Immature natural killer cell (primary cell): Measurements from ENCODE around the gene CDC16. TPM values are rescaled to one million over a fixed set of nuclear protein-coding genes. Genes with fewer than 3 reads are reported as not detected.

ENCODE experiments used
- DNase-seq, 3 donors: peaks; one replicate each; pipeline ENCODE4 v3.0.0; 2022; ENCODE audit warnings: mixed read lengths in 1 of 3
- H3K27ac Mint-ChIP-seq, 6 donors: one replicate each; pipeline ENCODE4 v1.8.0; 2020; ENCODE audit warnings: mixed read lengths in 6 of 6, mild to moderate bottlenecking in 5 of 6, inconsistent platforms in 4 of 6, moderate library complexity in 3 of 6
- H3K27me3 Mint-ChIP-seq, 3 donors: one replicate each; pipeline ENCODE4 v1.8.0; 2020 to 2021; ENCODE audit warnings: low read depth in 3 of 3, mild to moderate bottlenecking in 3 of 3, mixed read lengths in 3 of 3, moderate library complexity in 3 of 3, inconsistent platforms in 1 of 3
- H3K36me3 Mint-ChIP-seq, 3 donors: one replicate each; pipeline ENCODE4 v1.8.0; 2020; ENCODE audit warnings: mixed read lengths in 3 of 3, inconsistent platforms in 2 of 3, mild to moderate bottlenecking in 2 of 3
- H3K4me1 Mint-ChIP-seq, 2 donors: one replicate each; pipeline ENCODE4 v1.8.0; 2020; ENCODE audit warnings: inconsistent platforms in 2 of 2, mild to moderate bottlenecking in 2 of 2, mixed read lengths in 2 of 2, moderate library complexity in 1 of 2
- H3K4me3 Mint-ChIP-seq, 5 donors: one replicate each; pipeline ENCODE4 v1.8.0; 2020; ENCODE audit warnings: mild to moderate bottlenecking in 5 of 5, mixed read lengths in 5 of 5, inconsistent platforms in 3 of 5, moderate library complexity in 3 of 5
- H3K9me3 Mint-ChIP-seq, 6 donors: one replicate each; pipeline ENCODE4 v1.8.0; 2020; ENCODE audit warnings: mild to moderate bottlenecking in 6 of 6, mixed read lengths in 6 of 6, inconsistent platforms in 4 of 6, moderate library complexity in 3 of 6
- polyA plus RNA-seq, 3 donors: library from polyadenylated mRNA; unstranded; fragments of 300-500 nt; fragmentation: Illumina TruSeq; gene quantifications; one replicate each; pipeline ENCODE4 v1.2.3, GENCODE V29; 2021

The CDC16 gene
- polyA plus RNA-seq, 3 donors from 2014 or later, result 16.0 to 33.1 (median 30.1) TPM

GRCh38 chr13:114275304-114275703 lies 40.6 kb downstream of the CDC16 start:
- no peaks in the 10 kb centered on the region for H3K9me3 Mint-ChIP-seq
- peaks cover 30 to 53% (median 52%) of the 10 kb centered on the region in 3 donors for H3K36me3 Mint-ChIP-seq
- H3K4me1 Mint-ChIP-seq, result peaks cover 22 to 50% of the 10 kb centered on the region in 2 donors

GRCh38 chr13:114279146-114279545 lies 44.4 kb downstream of the CDC16 start:
- no peak for DNase-seq
- H3K36me3 Mint-ChIP-seq, result peaks cover 15 to 35% (median 26%) of the 10 kb centered on the region in 3 donors
- peak overlapping the region in 5 of 6 donors; percentile 94 to 100 (median 97) for H3K27ac Mint-ChIP-seq
- peak overlapping the region in 1 of 5 donors; percentile 93 for H3K4me3 Mint-ChIP-seq
- peaks cover 42 to 64% of the 10 kb centered on the region in 2 donors for H3K4me1 Mint-ChIP-seq
- peaks cover 6 to 13% (median 7%) of the 10 kb centered on the region in 3 donors for H3K27me3 Mint-ChIP-seq
- no peaks in the 10 kb centered on the region for H3K9me3 Mint-ChIP-seq

More at GRCh38 chr13:114275304-114275703, 40.6 kb downstream of the CDC16 start:
- no peak for DNase-seq
- no peak overlapping the region for H3K4me3 Mint-ChIP-seq
- H3K27ac Mint-ChIP-seq, result peak overlapping the region in 1 of 6 donors; percentile 30
- H3K27me3 Mint-ChIP-seq, result peaks cover 0 to under 1% (median 0%) of the 10 kb centered on the region in 3 donors

GRCh38 chr13:114279758-114280355 lies 45.2 kb downstream of the CDC16 start:
- Mint-ChIP-seq H3K27ac (peak overlapping the region; percentile 94 to 100 (median 97)), H3K36me3 (peaks cover 10 to 35% (median 24%) of the 10 kb centered on the region in 3 donors), H3K4me3 (peak overlapping the region; percentile 89 to 97 (median 92)), H3K27me3 (peaks cover 6 to 13% (median 7%) of the 10 kb centered on the region in 3 donors), H3K4me1 (peaks cover 44 to 62% of the 10 kb centered on the region in 2 donors), H3K9me3 (no peaks in the 10 kb centered on the region)
- DNase-seq, result no peak

GRCh38 chr13:114281351-114282040 lies 46.8 kb downstream of the CDC16 start, which contains the start of gene UPF3A:
Gene UPF3A, plus strand, starts transcription at chr13:114281601. Its CDS starts 39 bp downstream, at chr13:114281640.
- H3K27ac Mint-ChIP-seq, result peak within 1 kb of the TSS; percentile 94 to 100 (median 97)
- H3K4me1 Mint-ChIP-seq, result peaks cover 47 to 71% of the 10 kb centered on the region in 2 donors

GRCh38 chr13:114282041-114282670 lies 47.5 kb downstream of the CDC16 start:
- no peaks in the 10 kb centered on the region for H3K9me3 Mint-ChIP-seq
- peak overlapping the region; percentile 89 to 95 (median 93) for H3K4me3 Mint-ChIP-seq
- peaks cover 47 to 75% of the 10 kb centered on the region in 2 donors for H3K4me1 Mint-ChIP-seq
- H3K36me3 Mint-ChIP-seq, result peaks cover 10 to 35% (median 34%) of the 10 kb centered on the region in 3 donors
- peak; percentile 78 to 85 (median 82) for DNase-seq
- peaks cover 6 to 13% (median 7%) of the 10 kb centered on the region in 3 donors for H3K27me3 Mint-ChIP-seq
- H3K27ac Mint-ChIP-seq, result peak overlapping the region; percentile 90 to 94 (median 93)

More at GRCh38 chr13:114281351-114282040, 46.8 kb downstream of the CDC16 start, which contains the start of gene UPF3A:
- peak; percentile 86 to 91 (median 91) for DNase-seq
- Mint-ChIP-seq H3K9me3 (no peaks in the 10 kb centered on the region), H3K36me3 (peaks cover 3 to 29% (median 28%) of the 10 kb centered on the region in 3 donors), H3K4me3 (peak within 1 kb of the TSS; percentile 89 to 97 (median 93)), H3K27me3 (peaks cover 6 to 13% (median 7%) of the 10 kb centered on the region in 3 donors)

- Mint-ChIP-seq H3K9me3 (no peaks in the 10 kb centered on the region), H3K4me3 (peak overlapping the region; percentile 16 to 69 (median 55)), H3K36me3 (peaks cover 16 to 32% (median 28%) of the 10 kb centered on the region in 3 donors), H3K4me1 (peaks cover 49 to 76% of the 10 kb centered on the region in 2 donors), H3K27me3 (peaks cover 6 to 15% (median 7%) of the 10 kb centered on the region in 3 donors), H3K27ac (peak overlapping the region in 3 of 6 donors; percentile 21 to 83 (median 38))
- DNase-seq, result no peak
Measured at GRCh38 chr13:114283576-114283975, 48.9 kb downstream of the CDC16 start.

- H3K27ac Mint-ChIP-seq, result no peak overlapping the region
- H3K4me1 Mint-ChIP-seq, result peaks cover 41 to 65% of the 10 kb centered on the region in 2 donors
- H3K9me3 Mint-ChIP-seq, result no peaks in the 10 kb centered on the region
- peaks cover 17 to 31% (median 30%) of the 10 kb centered on the region in 3 donors for H3K36me3 Mint-ChIP-seq
- DNase-seq, result no peak
- peaks cover 6 to 16% (median 7%) of the 10 kb centered on the region in 3 donors for H3K27me3 Mint-ChIP-seq
- peak overlapping the region in 3 of 5 donors; percentile 16 to 61 (median 19) for H3K4me3 Mint-ChIP-seq
Measured at GRCh38 chr13:114284680-114285079, 50.0 kb downstream of the CDC16 start.

- Mint-ChIP-seq H3K27me3 (peaks cover 6 to 17% (median 7%) of the 10 kb centered on the region in 3 donors), H3K4me1 (peaks cover 35 to 59% of the 10 kb centered on the region in 2 donors), H3K9me3 (no peaks in the 10 kb centered on the region), H3K36me3 (peaks cover 17 to 31% (median 30%) of the 10 kb centered on the region in 3 donors), H3K4me3 (peak overlapping the region in 1 of 5 donors; percentile 19), H3K27ac (peak overlapping the region in 2 of 6 donors; percentile 5 to 30)
- DNase-seq, result no peak
Measured at GRCh38 chr13:114285166-114285808, 50.6 kb downstream of the CDC16 start.

- no peak overlapping the region for H3K4me3 Mint-ChIP-seq
- DNase-seq, result no peak
- H3K27me3 Mint-ChIP-seq, result peaks cover 0 to 8% (median 0%) of the 10 kb centered on the region in 3 donors
- peaks cover 22 to 37% (median 32%) of the 10 kb centered on the region in 3 donors for H3K36me3 Mint-ChIP-seq
- no peaks in the 10 kb centered on the region for H3K9me3 Mint-ChIP-seq
- H3K4me1 Mint-ChIP-seq, result peaks cover 27 to 52% of the 10 kb centered on the region in 2 donors
- no peak overlapping the region for H3K27ac Mint-ChIP-seq
Measured at GRCh38 chr13:114286808-114287207, 52.1 kb downstream of the CDC16 start.

GRCh38 chr13:114288157-114288591 lies 53.5 kb downstream of the CDC16 start:
- Mint-ChIP-seq H3K4me1 (peaks cover 18 to 39% of the 10 kb centered on the region in 2 donors), H3K9me3 (no peaks in the 10 kb centered on the region), H3K27me3 (peaks cover 0 to 5% (median 0%) of the 10 kb centered on the region in 3 donors), H3K4me3 (no peak overlapping the region), H3K27ac (peak overlapping the region in 2 of 6 donors; percentile 57 to 80), H3K36me3 (peaks cover 22 to 43% (median 37%) of the 10 kb centered on the region in 3 donors)
- no peak for DNase-seq

GRCh38 chr13:114296448-114296847 lies 61.8 kb downstream of the CDC16 start:
- no peak for DNase-seq
- Mint-ChIP-seq H3K4me3 (no peak overlapping the region), H3K9me3 (no peaks in the 10 kb centered on the region), H3K36me3 (peaks cover 24 to 35% (median 24%) of the 10 kb centered on the region in 3 donors), H3K27me3 (no peaks in the 10 kb centered on the region), H3K27ac (no peak overlapping the region), H3K4me1 (peaks cover 0 to 8% of the 10 kb centered on the region in 2 donors)

GRCh38 chr13:114296902-114297301 lies 62.2 kb downstream of the CDC16 start:
- no peaks in the 10 kb centered on the region for H3K27me3 Mint-ChIP-seq
- no peaks in the 10 kb centered on the region for H3K9me3 Mint-ChIP-seq
- H3K4me1 Mint-ChIP-seq, result peaks cover 0 to 8% of the 10 kb centered on the region in 2 donors
- H3K27ac Mint-ChIP-seq, result no peak overlapping the region
- H3K4me3 Mint-ChIP-seq, result no peak overlapping the region
- H3K36me3 Mint-ChIP-seq, result peaks cover 25 to 35% (median 25%) of the 10 kb centered on the region in 3 donors
- no peak for DNase-seq

GRCh38 chr13:114298866-114299265 lies 64.2 kb downstream of the CDC16 start:
- Mint-ChIP-seq H3K36me3 (peaks cover 24 to 31% (median 24%) of the 10 kb centered on the region in 3 donors), H3K4me1 (peaks cover 0 to 2% of the 10 kb centered on the region in 2 donors), H3K4me3 (no peak overlapping the region), H3K27me3 (no peaks in the 10 kb centered on the region), H3K27ac (no peak overlapping the region), H3K9me3 (no peaks in the 10 kb centered on the region)
- DNase-seq, result no peak
